HTR-8/SVneo (cell line): ENCODE results near the gene THRAP3.
"Not testable (repeated sequence)": the region's sequence is repeated elsewhere in the genome, so short reads cannot be mapped to it uniquely, and the experiment has no call there.

Experiments
- DNase-seq: peaks from one replicate; pipeline ENCODE4 v3.0.0; 2011; ENCODE audit warnings: low spot score, mixed read lengths; ENCODE audit not compliant: insufficient read length
- FAIRE-seq: peaks from 2 replicates; lab custom pipeline; 2011; peaks lifted over from hg19 to GRCh38; lab: Jason Lieb, UNC

The THRAP3 gene

GRCh38 chr1:36203554-36204346 is 20.5 kb upstream of the THRAP3 start:
- DNase-seq (peak; percentile 33), FAIRE-seq (no peak)

GRCh38 chr1:36204347-36204909 is 19.8 kb upstream of the THRAP3 start:
- no peak for FAIRE-seq
- no peak for DNase-seq

GRCh38 chr1:36206323-36206858 is 17.9 kb upstream of the THRAP3 start:
- no peak for FAIRE-seq
- DNase-seq = no peak

- FAIRE-seq = no peak
- DNase-seq = no peak
Observed at GRCh38 chr1:36207339-36207738, 16.9 kb upstream of the THRAP3 start.

- DNase-seq = no peak
- FAIRE-seq = no peak
Observed at GRCh38 chr1:36208978-36209703, 15.1 kb upstream of the THRAP3 start.

GRCh38 chr1:36211307-36211706 is 12.9 kb upstream of the THRAP3 start:
- FAIRE-seq = no peak
- no peak for DNase-seq

GRCh38 chr1:36211841-36212240 is 12.4 kb upstream of the THRAP3 start:
- DNase-seq (no peak), FAIRE-seq (no peak)

GRCh38 chr1:36212782-36213181 is 11.5 kb upstream of the THRAP3 start:
- DNase-seq (no peak), FAIRE-seq (no peak)

- no peak for FAIRE-seq
- DNase-seq = no peak
Observed at GRCh38 chr1:36217670-36218069, 6.6 kb upstream of the THRAP3 start.

- not testable (repeated sequence) for FAIRE-seq, DNase-seq
Observed at GRCh38 chr1:36221901-36222300, 2.3 kb upstream of the THRAP3 start.

GRCh38 chr1:36222481-36223380 is 1.5 kb upstream of the THRAP3 start:
- FAIRE-seq (no peak), DNase-seq (no peak)

- no peak for FAIRE-seq
Observed at GRCh38 chr1:36223381-36223995, 755 bp upstream of the THRAP3 start.

GRCh38 chr1:36224537-36225282 is 467 bp downstream of the THRAP3 start:
- no peak for FAIRE-seq
- peak; percentile 66 for DNase-seq

More at GRCh38 chr1:36223381-36223995, 755 bp upstream of the THRAP3 start:
- peak; percentile 43 for DNase-seq

- no peak for FAIRE-seq
- no peak for DNase-seq
Observed at GRCh38 chr1:36225283-36225899, 1.1 kb downstream of the THRAP3 start.

- DNase-seq, FAIRE-seq: not testable (repeated sequence)
Observed at GRCh38 chr1:36230279-36230678, 6.0 kb downstream of the THRAP3 start.

- DNase-seq (no peak), FAIRE-seq (no peak)
Observed at GRCh38 chr1:36231191-36231590, 6.9 kb downstream of the THRAP3 start.

GRCh38 chr1:36232212-36233095 is 8.2 kb downstream of the THRAP3 start:
- FAIRE-seq = no peak

More at GRCh38 chr1:36232212-36233095, 8.2 kb downstream of the THRAP3 start:
- no peak for DNase-seq
